AG09309 (cell line): Measurements from ENCODE around the gene GSTM4.
"Not testable (repeated sequence)": the region's sequence is repeated elsewhere in the genome, so short reads cannot be mapped to it uniquely, and the experiment has no call there.

ENCODE experiments used
- DNase-seq: peaks from one replicate; pipeline ENCODE4 v3.0.0-alpha.2; 2010; ENCODE audit warnings: low read depth
- H3K4me3 ChIP-seq: 2 replicates; pipeline ENCODE4 v1.5.1; 2011; ENCODE audit warnings: mild to moderate bottlenecking, low read depth, low read length, moderate library complexity; ENCODE audit not compliant: control insufficient read depth
- TF ChIP-seq, protein P1 (sequence below): IDR thresholded peaks from 2 replicates; pipeline ENCODE4 v1.5.1; 2011; ENCODE audit warnings: mild to moderate bottlenecking, low read depth, low read length, inconsistent platforms; ENCODE audit not compliant: insufficient read depth, control insufficient read depth; ENCODE audit errors: missing control alignments

The GSTM4 gene

DNA sequence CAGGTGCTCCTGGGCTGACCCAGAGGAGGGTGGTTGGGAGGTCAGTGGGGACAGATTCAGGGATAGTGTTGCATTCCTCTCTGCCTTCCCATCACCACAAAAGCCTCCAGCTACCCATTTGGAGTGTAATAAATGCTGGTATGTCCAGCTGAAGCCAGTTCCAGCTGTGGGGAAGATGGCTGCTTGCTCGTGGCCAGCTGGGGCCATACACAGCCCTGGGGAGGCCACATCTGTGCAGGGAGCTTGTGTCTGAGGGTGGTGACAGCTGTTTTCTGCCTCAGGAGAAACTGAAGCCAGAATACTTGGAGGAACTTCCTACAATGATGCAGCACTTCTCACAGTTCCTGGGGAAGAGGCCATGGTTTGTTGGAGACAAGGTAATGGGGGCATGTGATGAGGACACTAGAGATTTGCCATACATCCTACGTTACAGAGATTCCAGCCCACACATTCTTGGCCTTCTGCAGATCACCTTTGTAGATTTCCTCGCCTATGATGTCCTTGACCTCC is 2.7 kb downstream of the GSTM4 start:
- no peak overlapping the region for H3K4me3 ChIP-seq
- DNase-seq, result no peak
- TF ChIP-seq, protein P1, sequence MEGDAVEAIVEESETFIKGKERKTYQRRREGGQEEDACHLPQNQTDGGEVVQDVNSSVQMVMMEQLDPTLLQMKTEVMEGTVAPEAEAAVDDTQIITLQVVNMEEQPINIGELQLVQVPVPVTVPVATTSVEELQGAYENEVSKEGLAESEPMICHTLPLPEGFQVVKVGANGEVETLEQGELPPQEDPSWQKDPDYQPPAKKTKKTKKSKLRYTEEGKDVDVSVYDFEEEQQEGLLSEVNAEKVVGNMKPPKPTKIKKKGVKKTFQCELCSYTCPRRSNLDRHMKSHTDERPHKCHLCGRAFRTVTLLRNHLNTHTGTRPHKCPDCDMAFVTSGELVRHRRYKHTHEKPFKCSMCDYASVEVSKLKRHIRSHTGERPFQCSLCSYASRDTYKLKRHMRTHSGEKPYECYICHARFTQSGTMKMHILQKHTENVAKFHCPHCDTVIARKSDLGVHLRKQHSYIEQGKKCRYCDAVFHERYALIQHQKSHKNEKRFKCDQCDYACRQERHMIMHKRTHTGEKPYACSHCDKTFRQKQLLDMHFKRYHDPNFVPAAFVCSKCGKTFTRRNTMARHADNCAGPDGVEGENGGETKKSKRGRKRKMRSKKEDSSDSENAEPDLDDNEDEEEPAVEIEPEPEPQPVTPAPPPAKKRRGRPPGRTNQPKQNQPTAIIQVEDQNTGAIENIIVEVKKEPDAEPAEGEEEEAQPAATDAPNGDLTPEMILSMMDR, result no peak

DNA sequence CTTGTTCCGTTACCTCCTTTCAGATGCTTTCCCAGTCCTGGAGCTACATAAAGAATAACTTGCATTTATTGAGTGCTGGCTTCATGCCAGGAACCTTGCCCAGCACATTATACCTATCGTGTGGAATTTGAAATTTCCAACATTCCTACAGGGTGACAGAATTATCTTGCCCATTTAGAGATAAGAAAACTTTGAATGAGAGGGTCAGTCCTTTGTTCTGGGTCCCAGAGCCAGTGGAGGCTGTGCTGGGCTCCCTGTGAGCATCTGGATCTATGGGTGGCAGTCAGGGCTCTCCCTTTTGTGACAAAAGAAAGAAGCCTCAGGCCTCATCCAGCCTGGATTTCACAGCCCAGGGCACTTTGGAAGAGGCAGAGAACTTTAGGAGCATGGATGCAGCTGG is 3.2 kb downstream of the GSTM4 start:
- no peak for DNase-seq
- no peak overlapping the region for H3K4me3 ChIP-seq
- TF ChIP-seq, protein P1, result no peak

DNA sequence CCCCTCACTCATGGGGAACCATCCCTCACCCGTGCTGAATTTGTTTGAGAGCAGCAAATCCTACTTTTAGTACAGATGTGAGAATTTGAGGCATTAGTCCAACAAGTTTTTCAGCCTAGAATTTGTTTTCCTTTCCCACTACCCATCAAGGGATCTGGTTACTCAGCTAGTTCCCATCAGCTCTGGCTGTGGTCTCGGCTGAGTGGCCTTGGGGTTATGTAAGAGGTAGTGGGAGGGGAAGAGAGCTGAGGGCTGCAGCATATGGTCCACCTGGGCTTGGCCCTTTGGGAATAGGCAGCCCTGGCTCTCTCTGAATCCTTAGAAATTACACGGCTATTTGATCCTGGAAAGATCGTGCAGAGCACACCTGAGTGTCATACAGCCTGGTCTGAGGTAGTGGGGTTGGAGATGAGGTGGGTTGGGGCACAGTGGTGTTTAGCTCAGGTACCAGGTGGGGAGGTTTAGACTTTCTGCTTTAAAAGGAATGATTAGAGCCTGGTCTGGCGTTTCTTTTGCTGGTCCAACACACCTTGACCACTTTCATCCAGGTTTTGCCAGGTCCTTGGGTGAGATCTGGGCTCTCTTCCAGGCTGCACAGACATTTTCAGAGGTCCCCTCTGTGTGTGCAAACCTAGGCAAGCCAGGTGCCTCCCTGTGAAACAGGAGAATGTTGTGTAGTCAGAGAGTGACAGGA is 4.2 kb downstream of the GSTM4 start:
- TF ChIP-seq, protein P1, result no peak
- no peak for DNase-seq
- no peak overlapping the region for H3K4me3 ChIP-seq

DNA sequence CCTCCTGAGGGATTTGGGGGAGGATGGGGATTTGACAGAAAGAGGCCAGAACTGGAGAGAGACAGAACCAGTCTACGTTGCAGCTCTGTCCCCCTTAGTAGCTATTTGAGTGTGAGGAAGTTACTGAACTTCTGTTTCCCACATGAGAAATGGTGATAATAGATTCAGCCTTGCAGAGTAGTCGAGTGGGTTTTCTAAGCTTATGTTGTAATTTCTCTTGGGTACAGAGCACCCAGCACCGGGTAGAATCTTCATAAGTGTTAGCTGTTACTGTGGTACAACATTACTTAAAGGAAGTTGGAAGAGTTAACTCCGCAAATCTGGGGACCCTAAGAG is 4.8 kb downstream of the GSTM4 start:
- DNase-seq, H3K4me3 ChIP-seq: not testable (repeated sequence)

DNA sequence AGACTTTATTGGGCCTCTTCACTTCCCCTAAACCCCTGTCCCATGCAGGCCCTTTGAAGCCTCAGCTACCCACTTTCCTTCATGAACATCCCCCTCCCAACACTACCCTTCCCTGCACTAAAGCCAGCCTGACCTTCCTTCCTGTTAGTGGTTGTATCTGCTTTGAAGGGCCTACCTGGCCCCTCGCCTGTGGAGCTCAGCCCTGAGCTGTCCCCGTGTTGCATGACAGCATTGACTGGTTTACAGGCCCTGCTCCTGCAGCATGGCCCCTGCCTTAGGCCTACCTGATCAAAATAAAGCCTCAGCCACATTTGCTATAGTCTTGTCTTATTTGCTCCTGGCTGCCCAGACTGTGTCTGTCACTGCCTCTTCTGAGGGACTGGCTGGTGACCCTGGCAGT is 5.5 kb downstream of the GSTM4 start:
- H3K4me3 ChIP-seq, result no peak overlapping the region
- DNase-seq, result no peak
- TF ChIP-seq, protein P1, result no peak

DNA sequence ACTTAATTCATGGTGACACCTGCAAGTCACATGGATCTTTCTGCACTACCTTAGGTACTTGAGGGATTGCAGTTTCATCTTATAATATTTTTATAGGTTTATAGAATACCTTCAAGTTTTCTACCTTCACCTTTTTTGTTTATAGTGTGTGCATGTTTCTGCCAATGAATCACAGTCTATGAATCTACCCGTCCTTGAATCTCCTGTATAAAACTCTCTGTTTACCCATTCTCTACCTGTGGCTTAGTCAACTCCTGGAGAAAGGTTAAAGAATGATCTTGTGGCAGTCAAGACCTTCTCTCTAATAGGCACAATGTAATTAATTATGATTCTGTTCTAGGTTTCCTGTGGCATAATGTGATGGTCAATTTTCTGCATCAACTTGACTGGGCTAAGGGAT is 8.8 kb downstream of the GSTM4 start:
- no peak for DNase-seq
- no peak overlapping the region for H3K4me3 ChIP-seq
- TF ChIP-seq, protein P1, result no peak

DNA sequence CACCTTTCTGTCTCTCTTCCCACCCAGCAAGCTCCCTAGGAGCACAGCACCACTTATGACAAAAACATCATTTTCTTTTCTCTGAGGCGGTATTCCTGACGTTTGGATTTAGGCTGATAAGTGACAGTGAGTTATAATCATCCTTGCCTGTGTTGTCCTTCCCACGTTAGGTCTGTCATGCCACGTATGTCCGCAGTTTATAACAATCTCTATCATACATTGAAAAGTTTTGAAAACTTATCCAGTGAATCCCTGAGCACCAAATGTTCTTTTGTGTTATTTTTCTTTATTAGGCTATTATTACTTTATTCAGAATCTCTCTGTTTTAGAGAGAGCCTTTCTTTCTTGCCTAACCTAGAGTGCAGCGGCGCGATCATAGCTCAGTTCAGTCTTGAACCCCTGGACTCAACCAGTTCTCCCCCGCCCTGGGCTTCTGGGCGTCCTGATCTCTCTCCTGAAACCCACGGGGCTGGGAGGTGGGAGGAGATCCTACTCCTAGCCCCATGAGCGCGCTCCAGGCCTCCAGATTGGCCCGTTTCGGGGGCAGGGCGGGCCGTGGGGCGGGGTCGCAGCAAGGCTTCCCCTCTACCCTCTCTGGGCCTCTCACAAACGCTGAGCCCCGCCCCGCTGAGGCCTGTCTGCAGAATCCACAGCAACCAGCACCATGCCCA is 11.7 kb downstream of the GSTM4 start, which contains the start of gene GSTM2:
GSTM2 (plus strand) TSS at position 606 of the 671 bp plus-strand sequence; CDS start at position 665, 59 bp downstream.
- peak within 1 kb of the TSS; percentile 64 for H3K4me3 ChIP-seq
- TF ChIP-seq, protein P1, result no peak
- DNase-seq, result no peak
